ENCODE data around the gene CD300H.

DNA sequence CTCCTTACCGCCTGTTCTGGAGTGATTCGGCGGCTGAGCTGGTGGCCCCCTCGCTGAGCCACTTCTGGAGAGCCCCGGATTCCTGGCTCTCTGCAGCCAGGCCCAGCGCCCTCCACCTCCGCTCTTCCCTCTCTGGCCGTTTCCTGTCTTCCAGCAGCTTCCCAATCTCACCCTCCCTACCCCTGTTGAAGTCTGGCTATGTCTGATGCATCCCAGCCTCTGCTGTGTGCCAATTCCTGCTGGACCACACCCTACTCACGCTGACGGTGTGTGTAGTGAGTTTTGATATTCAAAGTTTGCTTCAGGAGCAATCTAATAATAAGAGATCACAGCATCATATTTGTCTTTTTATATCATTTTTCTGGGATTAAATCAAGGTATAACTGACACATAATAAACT, 15.3 kb upstream of the CD300H start:
- no peak for TF ChIP-seq GATA3 (IDR thresholded peaks at IDR 0.05; ENCODE audit: low read depth, low read length)
- no peak for TF ChIP-seq GATA2 (IDR thresholded peaks at IDR 0.05; ENCODE audit: low read depth, low read length)
